Smooth muscle cell (in vitro differentiated cells): ENCODE measurements around the gene KCND3. TPM values are rescaled to one million over a fixed set of nuclear protein-coding genes. Genes with fewer than 3 reads are reported as not detected.

Experiments used
- DNase-seq: peaks from one replicate; lab custom pipeline; 2025; ENCODE audit not compliant: unreplicated experiment; lab: John Stamatoyannopoulos, UW
- H2AFZ ChIP-seq: fragments of 200-600 bp; sonication (generic); 2 replicates; pipeline ENCODE4 v1.6.0; 2016; ENCODE audit warnings: antibody characterized with exemption, low read depth, mild to moderate bottlenecking
- H3F3A ChIP-seq: fragments of 200-600 bp; sonication (generic); 2 replicates; pipeline ENCODE4 v1.6.0; 2017; ENCODE audit warnings: antibody characterized with exemption, low read depth
- H3K27ac ChIP-seq: fragments of 200-600 bp; sonication (generic); 2 replicates; pipeline ENCODE4 v1.5.1; 2016; ENCODE audit warnings: low read depth, mild to moderate bottlenecking
- H3K27me3 ChIP-seq: fragments of 200-600 bp; sonication (generic); 2 replicates; pipeline ENCODE4 v1.6.1; 2016; ENCODE audit warnings: low read depth, mild to moderate bottlenecking
- H3K36me3 ChIP-seq: fragments of 200-600 bp; sonication (generic); 2 replicates; pipeline ENCODE4 v1.5.1; 2016; ENCODE audit warnings: low read depth
- H3K4me1 ChIP-seq: fragments of 200-600 bp; sonication (generic); 2 replicates; pipeline ENCODE4 v1.5.1; 2016; ENCODE audit warnings: low read depth
- H3K4me2 ChIP-seq: fragments of 200-600 bp; sonication (generic); 2 replicates; pipeline ENCODE4 v1.6.0; 2016; ENCODE audit warnings: mild to moderate bottlenecking
- H3K4me3 ChIP-seq: fragments of 200-600 bp; sonication (generic); 2 replicates; pipeline ENCODE4 v1.5.1; 2016; ENCODE audit warnings: mild to moderate bottlenecking
- H3K79me2 ChIP-seq: fragments of 200-600 bp; sonication (generic); 2 replicates; pipeline ENCODE4 v1.6.0; 2016; ENCODE audit warnings: low read depth, mild to moderate bottlenecking
- H3K9ac ChIP-seq: fragments of 200-600 bp; sonication (generic); 2 replicates; pipeline ENCODE4 v1.6.0; 2016; ENCODE audit warnings: low read depth
- H3K9me3 ChIP-seq: fragments of 200-600 bp; sonication (generic); replicated peaks from 2 replicates; pipeline ENCODE4 v1.5.1; 2016; ENCODE audit warnings: low read depth
- H4K20me1 ChIP-seq: fragments of 200-600 bp; sonication (generic); 2 replicates; pipeline ENCODE4 v1.6.0; 2016; ENCODE audit warnings: low read depth
- CTCF ChIP-seq: fragments of 200-600 bp; sonication (generic); IDR thresholded peaks from 2 replicates; pipeline ENCODE4 v1.5.1; 2017; ENCODE audit warnings: borderline replicate concordance, mild to moderate bottlenecking, antibody characterized with exemption; ENCODE audit not compliant: insufficient read depth, poor library complexity, severe bottlenecking
- WGBS: methylation state at CpG from one replicate; pipeline ENCODE4 v1.1.7; 2016; ENCODE audit warnings: low lambda C conversion rate; 5-methylcytosine and 5-hydroxymethylcytosine counted together
- polyA plus RNA-seq: library from polyadenylated mRNA; unstranded; fragments of >200 nt; fragmentation: Nextera tagmentation; extraction: Ambion mirVana; gene quantifications from 2 replicates; pipeline ENCODE4 v1.2.1, GENCODE V29; 2016
- total RNA-seq: library from RNA; depleted of rRNA; stranded (reverse); fragments of >200 nt; gene quantifications from 2 replicates; pipeline ENCODE4 v1.2.3, GENCODE V29; 2014

The KCND3 gene
- total and polyA plus RNA-seq, 2 experiments from 2014 or later: 0.97 to 2.2 TPM

DNA sequence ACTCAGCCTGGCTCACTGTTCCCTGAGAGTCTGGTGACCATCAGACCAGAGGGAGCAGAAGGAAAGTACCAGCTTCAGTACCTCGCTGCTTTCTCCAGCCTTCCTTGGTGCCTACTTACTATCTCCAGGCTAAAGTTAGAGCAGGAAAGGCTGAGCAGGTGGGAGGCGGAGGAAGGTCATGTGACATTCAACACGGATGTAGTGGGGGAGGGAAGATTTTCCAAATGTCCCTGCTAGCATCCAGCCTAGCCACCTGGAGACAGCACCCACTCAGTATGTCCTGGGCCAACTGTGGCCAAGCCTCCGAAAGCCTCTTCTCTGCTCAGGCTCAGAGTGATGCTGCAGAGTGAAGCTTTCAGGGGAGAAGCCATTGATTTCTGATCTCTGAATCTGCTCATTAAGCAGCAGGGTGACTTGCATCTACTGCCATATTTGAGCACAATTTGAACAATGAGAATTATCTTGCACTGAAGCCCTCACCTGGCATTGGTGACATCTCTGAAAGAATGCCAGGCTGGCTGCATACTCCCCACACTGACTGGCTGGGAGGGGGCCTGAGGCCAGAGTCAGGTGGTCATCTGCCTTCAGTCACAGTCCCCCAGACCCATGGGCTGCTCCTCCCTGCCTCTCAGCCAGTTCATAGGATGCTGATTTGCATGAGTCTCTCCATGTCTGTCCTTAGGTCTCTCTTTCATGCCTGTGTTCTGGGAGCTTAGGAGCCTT is 86.2 kb downstream of the KCND3 start:
- H3K27ac ChIP-seq: no peak overlapping the region
- no peaks in the 10 kb centered on the region for H3K36me3 ChIP-seq
- WGBS: 66% methylated on average over 4 of the region's 4 CpGs
- no peak for DNase-seq
- no peak overlapping the region for H3K9ac ChIP-seq
- no peak overlapping the region for H3K4me3 ChIP-seq
- no peaks in the 10 kb centered on the region for H3K27me3 ChIP-seq
- H3K4me1 ChIP-seq: peaks cover 22% of the 10 kb centered on the region
- no peaks in the 10 kb centered on the region for H4K20me1 ChIP-seq
- no peaks in the 10 kb centered on the region for H3F3A ChIP-seq
- no peaks in the 10 kb centered on the region for H3K79me2 ChIP-seq
- no peak for TF ChIP-seq CTCF
- no peaks in the 10 kb centered on the region for H3K9me3 ChIP-seq
- no peak overlapping the region for H2AFZ ChIP-seq
- no peak overlapping the region for H3K4me2 ChIP-seq

DNA sequence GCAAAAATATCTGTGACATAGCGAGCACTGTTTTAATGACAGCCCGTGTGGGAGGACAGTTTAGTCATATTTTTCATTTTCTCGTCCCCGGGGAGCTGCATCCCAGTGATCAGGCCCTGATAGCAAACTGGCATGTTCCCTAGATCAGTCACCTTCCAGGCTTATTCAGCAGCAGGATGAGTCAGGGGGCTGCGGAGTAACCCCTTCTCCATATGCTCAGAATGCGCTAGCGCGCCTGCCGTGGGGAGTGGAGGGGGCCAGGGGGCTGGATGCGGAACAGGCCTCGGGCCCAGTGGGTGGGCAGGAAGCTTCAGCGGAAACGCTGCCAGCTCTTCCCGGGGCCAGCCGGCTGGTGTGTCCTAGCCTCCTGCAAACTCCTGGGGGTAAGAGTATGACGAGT is 94.0 kb downstream of the KCND3 start:
- H2AFZ ChIP-seq: no peak overlapping the region
- H3K4me3 ChIP-seq: no peak overlapping the region
- H3F3A ChIP-seq: no peaks in the 10 kb centered on the region
- no peak for DNase-seq
- H4K20me1 ChIP-seq: no peaks in the 10 kb centered on the region
- no peak for TF ChIP-seq CTCF
- WGBS: 47% methylated on average over 16 of the region's 16 CpGs
- no peaks in the 10 kb centered on the region for H3K4me1 ChIP-seq
- no peak overlapping the region for H3K9ac ChIP-seq
- H3K27ac ChIP-seq: no peak overlapping the region
- no peaks in the 10 kb centered on the region for H3K27me3 ChIP-seq
- H3K36me3 ChIP-seq: no peaks in the 10 kb centered on the region
- H3K4me2 ChIP-seq: no peak overlapping the region
- H3K79me2 ChIP-seq: no peaks in the 10 kb centered on the region
- H3K9me3 ChIP-seq: no peaks in the 10 kb centered on the region

GRCh38 chr1:111895017-111895416 is 94.5 kb downstream of the KCND3 start:
- Histone ChIP-seq H4K20me1 (no peaks in the 10 kb centered on the region), H3K4me1 (no peaks in the 10 kb centered on the region), H3K27ac (no peak overlapping the region), H3K27me3 (no peaks in the 10 kb centered on the region), H3K9ac (no peak overlapping the region), H3K4me2 (no peak overlapping the region), H3K4me3 (no peak overlapping the region), H2AFZ (no peak overlapping the region), H3K79me2 (no peaks in the 10 kb centered on the region), H3K36me3 (no peaks in the 10 kb centered on the region), H3F3A (no peaks in the 10 kb centered on the region), H3K9me3 (no peaks in the 10 kb centered on the region)
- TF ChIP-seq CTCF: no peak
- no peak for DNase-seq
- WGBS: 72% methylated on average over 1 of the region's 2 CpGs

GRCh38 chr1:111894497-111894896 is 95.0 kb downstream of the KCND3 start:
- H3K4me1 ChIP-seq: no peaks in the 10 kb centered on the region
- H3K4me3 ChIP-seq: no peak overlapping the region
- H3K9me3 ChIP-seq: no peaks in the 10 kb centered on the region
- no peak for DNase-seq
- H3K27me3 ChIP-seq: no peaks in the 10 kb centered on the region
- no peaks in the 10 kb centered on the region for H3K79me2 ChIP-seq
- H3K9ac ChIP-seq: no peak overlapping the region
- no peak overlapping the region for H3K27ac ChIP-seq
- H3K36me3 ChIP-seq: no peaks in the 10 kb centered on the region
- WGBS: 92% methylated on average over 6 of the region's 6 CpGs
- H3K4me2 ChIP-seq: no peak overlapping the region
- H3F3A ChIP-seq: no peaks in the 10 kb centered on the region
- no peaks in the 10 kb centered on the region for H4K20me1 ChIP-seq
- no peak overlapping the region for H2AFZ ChIP-seq
- TF ChIP-seq CTCF: no peak
